Measurements from ENCODE around the gene NPPA. TPM values are rescaled to one million over a fixed set of nuclear protein-coding genes. Genes with fewer than 3 reads are reported as not detected.

Gene NPPA
- total RNA-seq, 3 donors from 2014 or later, result 0.66 TPM; not detected in 2

- DNase-seq (ENCODE audit: low spot score in 2 of 2), result no peak
- no peaks in the 10 kb centered on the region for H3K27me3 ChIP-seq
- peaks cover 13% of the 10 kb centered on the region in 2 donors for H3K4me1 ChIP-seq
- TF ChIP-seq CTCF (IDR thresholded peaks at IDR 0.05) (no peak), POLR2AphosphoS5 (IDR thresholded peaks at IDR 0.05) (no peak), POLR2A (IDR thresholded peaks at IDR 0.05) (no peak)
- peak overlapping the region; percentile 53 to 96 (median 65) for H3K4me3 ChIP-seq
- H3K27ac ChIP-seq, result peak overlapping the region; percentile 98 to 100
- H3K9me3 ChIP-seq, result no peaks in the 10 kb centered on the region
- H3K36me3 ChIP-seq, result no peaks in the 10 kb centered on the region
- intact Hi-C loops (cut with DNase I; ENCODE audit: low total_unique reads), result no loop called here
These were observed 45.0 kb downstream of the NPPA start for GRCh38 chr1:11802616-11802972.

- DNase-seq (ENCODE audit: low spot score in 2 of 2), result no peak
- Histone ChIP-seq H3K9me3 (no peaks in the 10 kb centered on the region), H3K36me3 (no peaks in the 10 kb centered on the region), H3K27ac (peak overlapping the region in 1 of 2 donors; percentile 32), H3K4me3 (peak overlapping the region in 1 of 3 donors; percentile 96), H3K27me3 (no peaks in the 10 kb centered on the region), H3K4me1 (peaks cover 8 to 13% of the 10 kb centered on the region in 2 donors)
- TF ChIP-seq CTCF (IDR thresholded peaks at IDR 0.05) (no peak), POLR2A (IDR thresholded peaks at IDR 0.05) (no peak), POLR2AphosphoS5 (IDR thresholded peaks at IDR 0.05) (no peak)
- intact Hi-C loops (cut with DNase I; ENCODE audit: low total_unique reads), result no loop called here
These were observed 46.7 kb downstream of the NPPA start for GRCh38 chr1:11800756-11801433.

GRCh38 chr1:11800391-11800755, 47.2 kb downstream of the NPPA start:
- H3K36me3 ChIP-seq, result no peaks in the 10 kb centered on the region
- no peaks in the 10 kb centered on the region for H3K9me3 ChIP-seq
- intact Hi-C loops (cut with DNase I; ENCODE audit: low total_unique reads), result no loop called here
- no peak overlapping the region for H3K27ac ChIP-seq
- TF ChIP-seq POLR2AphosphoS5 (IDR thresholded peaks at IDR 0.05) (no peak), POLR2A (IDR thresholded peaks at IDR 0.05) (no peak), CTCF (IDR thresholded peaks at IDR 0.05) (no peak)
- no peaks in the 10 kb centered on the region for H3K27me3 ChIP-seq
- peak in 1 of 2 donors; percentile 25 for DNase-seq (ENCODE audit: low spot score in 2 of 2)
- H3K4me3 ChIP-seq, result no peak overlapping the region
- peaks cover 8 to 13% of the 10 kb centered on the region in 2 donors for H3K4me1 ChIP-seq

GRCh38 chr1:11799896-11800295, 47.7 kb downstream of the NPPA start:
- TF ChIP-seq CTCF (IDR thresholded peaks at IDR 0.05), result no peak
- no peak for TF ChIP-seq POLR2A (IDR thresholded peaks at IDR 0.05)
- no peak for TF ChIP-seq POLR2AphosphoS5 (IDR thresholded peaks at IDR 0.05)
- no peaks in the 10 kb centered on the region for H3K27me3 ChIP-seq
- H3K9me3 ChIP-seq, result no peaks in the 10 kb centered on the region
- no peak overlapping the region for H3K27ac ChIP-seq
- no peak overlapping the region for H3K4me3 ChIP-seq
- H3K36me3 ChIP-seq, result no peaks in the 10 kb centered on the region
- DNase-seq (ENCODE audit: low spot score in 2 of 2), result no peak
- intact Hi-C loops (cut with DNase I; ENCODE audit: low total_unique reads), result no loop called here
- peaks cover 8 to 12% of the 10 kb centered on the region in 2 donors for H3K4me1 ChIP-seq

GRCh38 chr1:11799099-11799498, 48.5 kb downstream of the NPPA start:
- DNase-seq (ENCODE audit: low spot score in 2 of 2), result no peak
- TF ChIP-seq POLR2AphosphoS5 (IDR thresholded peaks at IDR 0.05) (no peak), CTCF (IDR thresholded peaks at IDR 0.05) (no peak), POLR2A (IDR thresholded peaks at IDR 0.05) (no peak)
- Histone ChIP-seq H3K36me3 (peaks cover under 1% of the 10 kb centered on the region), H3K4me3 (no peak overlapping the region), H3K27me3 (no peaks in the 10 kb centered on the region), H3K4me1 (peaks cover 2 to 5% of the 10 kb centered on the region in 2 donors), H3K27ac (peak overlapping the region in 1 of 2 donors; percentile 5), H3K9me3 (no peaks in the 10 kb centered on the region)
- intact Hi-C loops (cut with DNase I; ENCODE audit: low total_unique reads), result no loop called here
